Skeletal muscle satellite cell (primary cell): ENCODE data around the gene TRAPPC8. TPM values are rescaled to one million over a fixed set of nuclear protein-coding genes. Genes with fewer than 3 reads are reported as not detected.

Experiments used
- H3K27me3 ChIP-seq: 2 replicates; pipeline ENCODE4 v1.7.0; 2013; ENCODE audit warnings: low read length; ENCODE audit not compliant: control insufficient read depth, insufficient read depth
- H3K36me3 ChIP-seq: 2 replicates; pipeline ENCODE4 v1.7.0; 2013; ENCODE audit warnings: mild to moderate bottlenecking, control low read depth, low read length; ENCODE audit not compliant: insufficient read depth
- H3K4me1 ChIP-seq: 2 replicates; pipeline ENCODE4 v1.7.0; 2013; ENCODE audit warnings: low read length; ENCODE audit not compliant: control insufficient read depth, insufficient read depth
- H3K4me2 ChIP-seq: 2 replicates; pipeline ENCODE4 v1.7.0; 2013; ENCODE audit warnings: mild to moderate bottlenecking, low read length
- H3K4me3 ChIP-seq: 2 replicates; pipeline ENCODE4 v1.7.0; 2013; ENCODE audit warnings: low read length
- H3K9ac ChIP-seq: 2 replicates; pipeline ENCODE4 v1.7.0; 2013; ENCODE audit warnings: mild to moderate bottlenecking, low read depth, low read length, moderate library complexity
- H3K9me3 ChIP-seq: replicated peaks from 2 replicates; pipeline ENCODE4 v1.7.0; 2013; ENCODE audit warnings: mild to moderate bottlenecking, control low read depth, low read length
- total RNA-seq: library from RNA; depleted of rRNA; stranded (reverse); fragments of >200 nt; gene quantifications from 2 replicates; pipeline ENCODE4 v1.2.3, GENCODE V29; 2012; rRNA removed

TRAPPC8 gene
- total RNA-seq: 24.7 and 28.9 TPM in 2 replicates

- no peaks in the 10 kb centered on the region for H3K36me3 ChIP-seq
- H3K4me2 ChIP-seq: peak within 1 kb of the TSS; percentile 93
- peak within 1 kb of the TSS; percentile 98 for H3K9ac ChIP-seq
- peak within 1 kb of the TSS; percentile 88 for H3K4me3 ChIP-seq
- H3K4me1 ChIP-seq: peaks cover 7% of the 10 kb centered on the region
- H3K9me3 ChIP-seq: no peaks in the 10 kb centered on the region
- no peaks in the 10 kb centered on the region for H3K27me3 ChIP-seq
Measured at GRCh38 chr18:31942999-31943877, at the start of gene TRAPPC8. Gene TRAPPC8, minus strand, starts transcription at chr18:31943128. Its CDS starts 364 bp downstream, at chr18:31942764.

GRCh38 chr18:31990823-31991222 is 47.9 kb upstream of the TRAPPC8 start:
- H3K4me2 ChIP-seq: no peak overlapping the region
- peaks cover 7% of the 10 kb centered on the region for H3K27me3 ChIP-seq
- H3K9me3 ChIP-seq: no peaks in the 10 kb centered on the region
- H3K4me1 ChIP-seq: no peaks in the 10 kb centered on the region
- no peak overlapping the region for H3K4me3 ChIP-seq
- no peak overlapping the region for H3K9ac ChIP-seq
- no peaks in the 10 kb centered on the region for H3K36me3 ChIP-seq

GRCh38 chr18:31983976-31984375 is 41.0 kb upstream of the TRAPPC8 start:
- no peak overlapping the region for H3K4me3 ChIP-seq
- peaks cover 2% of the 10 kb centered on the region for H3K27me3 ChIP-seq
- no peak overlapping the region for H3K4me2 ChIP-seq
- no peaks in the 10 kb centered on the region for H3K9me3 ChIP-seq
- H3K36me3 ChIP-seq: no peaks in the 10 kb centered on the region
- H3K4me1 ChIP-seq: no peaks in the 10 kb centered on the region
- H3K9ac ChIP-seq: no peak overlapping the region

- no peaks in the 10 kb centered on the region for H3K9me3 ChIP-seq
- H3K4me3 ChIP-seq: no peak overlapping the region
- no peaks in the 10 kb centered on the region for H3K4me1 ChIP-seq
- peaks cover 2% of the 10 kb centered on the region for H3K27me3 ChIP-seq
- H3K9ac ChIP-seq: no peak overlapping the region
- H3K4me2 ChIP-seq: no peak overlapping the region
- no peaks in the 10 kb centered on the region for H3K36me3 ChIP-seq
Measured at GRCh38 chr18:31983020-31983419, 40.1 kb upstream of the TRAPPC8 start.

GRCh38 chr18:31980863-31981262 is 37.9 kb upstream of the TRAPPC8 start:
- Histone ChIP-seq H3K4me1 (no peaks in the 10 kb centered on the region), H3K4me2 (no peak overlapping the region), H3K9me3 (no peaks in the 10 kb centered on the region), H3K36me3 (no peaks in the 10 kb centered on the region), H3K27me3 (no peaks in the 10 kb centered on the region), H3K4me3 (no peak overlapping the region), H3K9ac (no peak overlapping the region)

- no peak overlapping the region for H3K4me3 ChIP-seq
- no peaks in the 10 kb centered on the region for H3K36me3 ChIP-seq
- no peaks in the 10 kb centered on the region for H3K4me1 ChIP-seq
- no peaks in the 10 kb centered on the region for H3K27me3 ChIP-seq
- no peak overlapping the region for H3K4me2 ChIP-seq
- H3K9me3 ChIP-seq: no peaks in the 10 kb centered on the region
- no peak overlapping the region for H3K9ac ChIP-seq
Measured at GRCh38 chr18:31979714-31980113, 36.8 kb upstream of the TRAPPC8 start.

- Histone ChIP-seq H3K9me3 (no peaks in the 10 kb centered on the region), H3K36me3 (no peaks in the 10 kb centered on the region), H3K9ac (no peak overlapping the region), H3K4me1 (no peaks in the 10 kb centered on the region), H3K27me3 (no peaks in the 10 kb centered on the region), H3K4me2 (no peak overlapping the region), H3K4me3 (no peak overlapping the region)
Measured at GRCh38 chr18:31978616-31979015, 35.7 kb upstream of the TRAPPC8 start.

GRCh38 chr18:31977270-31977872 is 34.4 kb upstream of the TRAPPC8 start:
- no peak overlapping the region for H3K9ac ChIP-seq
- no peak overlapping the region for H3K4me3 ChIP-seq
- H3K9me3 ChIP-seq: no peaks in the 10 kb centered on the region
- H3K4me1 ChIP-seq: no peaks in the 10 kb centered on the region
- H3K4me2 ChIP-seq: no peak overlapping the region
- no peaks in the 10 kb centered on the region for H3K36me3 ChIP-seq
- no peaks in the 10 kb centered on the region for H3K27me3 ChIP-seq

- no peaks in the 10 kb centered on the region for H3K4me1 ChIP-seq
- no peaks in the 10 kb centered on the region for H3K9me3 ChIP-seq
- no peak overlapping the region for H3K9ac ChIP-seq
- no peak overlapping the region for H3K4me3 ChIP-seq
- H3K4me2 ChIP-seq: no peak overlapping the region
- H3K27me3 ChIP-seq: no peaks in the 10 kb centered on the region
- H3K36me3 ChIP-seq: no peaks in the 10 kb centered on the region
Measured at GRCh38 chr18:31976242-31976641, 33.3 kb upstream of the TRAPPC8 start.

GRCh38 chr18:31973929-31974546 is 31.1 kb upstream of the TRAPPC8 start:
- H3K36me3 ChIP-seq: no peaks in the 10 kb centered on the region
- no peaks in the 10 kb centered on the region for H3K27me3 ChIP-seq
- no peaks in the 10 kb centered on the region for H3K4me1 ChIP-seq
- no peak overlapping the region for H3K9ac ChIP-seq
- H3K4me3 ChIP-seq: no peak overlapping the region
- no peaks in the 10 kb centered on the region for H3K9me3 ChIP-seq
- H3K4me2 ChIP-seq: no peak overlapping the region

GRCh38 chr18:31970617-31971016 is 27.7 kb upstream of the TRAPPC8 start:
- Histone ChIP-seq H3K9me3 (no peaks in the 10 kb centered on the region), H3K9ac (no peak overlapping the region), H3K4me1 (no peaks in the 10 kb centered on the region), H3K27me3 (peaks cover 2% of the 10 kb centered on the region), H3K4me2 (no peak overlapping the region), H3K36me3 (no peaks in the 10 kb centered on the region), H3K4me3 (no peak overlapping the region)
